Measurements from ENCODE around the gene SASS6. TPM values are rescaled to one million over a fixed set of nuclear protein-coding genes. Genes with fewer than 3 reads are reported as not detected.
"Not testable (repeated sequence)": the region's sequence is repeated elsewhere in the genome, so short reads cannot be mapped to it uniquely, and the experiment has no call there.

SASS6 gene
- polyA plus RNA-seq, 1 of the 3 experiments (the other 2 are of a cell fraction) = 0.48 TPM

DNA sequence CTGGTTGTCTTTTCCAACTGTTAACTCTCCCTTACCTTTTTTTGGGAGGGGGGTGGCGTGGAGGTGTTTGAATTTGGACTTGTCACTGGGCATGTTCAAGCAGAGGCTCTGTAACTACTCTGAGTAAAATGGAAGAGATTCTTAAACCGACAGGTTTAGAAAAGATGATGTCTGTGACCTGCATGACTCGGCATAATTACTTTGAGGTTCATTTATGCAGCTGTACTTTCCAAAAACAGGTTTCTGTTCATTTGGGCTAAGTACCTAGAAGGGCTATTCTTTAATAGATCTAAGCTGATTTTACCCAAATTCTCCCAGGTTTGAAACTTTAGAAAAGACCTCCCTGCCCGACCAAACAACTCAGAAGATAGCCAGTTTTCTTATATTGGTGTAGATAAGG, 82.6 kb downstream of the SASS6 start:
- no peak for DNase-seq
- H3K9ac ChIP-seq = no peak overlapping the region
- no peak for TF ChIP-seq TEAD4 (IDR thresholded peaks at IDR 0.05; ENCODE audit: borderline replicate concordance, insufficient read depth)
- no peak for TF ChIP-seq FOXM1 (IDR thresholded peaks at IDR 0.05; ENCODE audit: low read depth)
- no peak for TF ChIP-seq RAD21 (IDR thresholded peaks at IDR 0.05; ENCODE audit: low read length)
- no peak for TF ChIP-seq YY1 (IDR thresholded peaks at IDR 0.05; ENCODE audit: low read depth)
- TF ChIP-seq, protein P1, sequence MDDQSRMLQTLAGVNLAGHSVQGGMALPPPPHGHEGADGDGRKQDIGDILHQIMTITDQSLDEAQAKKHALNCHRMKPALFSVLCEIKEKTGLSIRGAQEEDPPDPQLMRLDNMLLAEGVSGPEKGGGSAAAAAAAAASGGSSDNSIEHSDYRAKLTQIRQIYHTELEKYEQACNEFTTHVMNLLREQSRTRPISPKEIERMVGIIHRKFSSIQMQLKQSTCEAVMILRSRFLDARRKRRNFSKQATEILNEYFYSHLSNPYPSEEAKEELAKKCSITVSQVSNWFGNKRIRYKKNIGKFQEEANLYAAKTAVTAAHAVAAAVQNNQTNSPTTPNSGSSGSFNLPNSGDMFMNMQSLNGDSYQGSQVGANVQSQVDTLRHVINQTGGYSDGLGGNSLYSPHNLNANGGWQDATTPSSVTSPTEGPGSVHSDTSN (IDR thresholded peaks at IDR 0.05) = no peak
- no peak for TF ChIP-seq FOXJ3 (CRISPR knock-in tag; IDR thresholded peaks at IDR 0.05)
- no peak for TF ChIP-seq ELF1 (IDR thresholded peaks at IDR 0.05)
- no peak for TF ChIP-seq SIN3A (IDR thresholded peaks at IDR 0.05; ENCODE audit: borderline replicate concordance, low read depth, low read length)
- no peak for TF ChIP-seq EZH2phosphoT487 (IDR thresholded peaks at IDR 0.05; ENCODE audit: borderline replicate concordance, low read depth)
- TF ChIP-seq CHD2 (IDR thresholded peaks at IDR 0.05; ENCODE audit: low read length, partially characterized antibody) = no peak
- peaks cover 26% of the 10 kb centered on the region; the same call in 1 of the 2 replicates for H4K20me1 ChIP-seq (ENCODE audit: insufficient read depth)
- peaks cover 2 to 14% of the 10 kb centered on the region in 2 experiments for H3K36me3 ChIP-seq (replicated peaks in 1 of 2; ENCODE audit: control insufficient read depth in 1 of 2, insufficient read depth in 2 of 2, low read length in 1 of 2)
- H3K27me3 ChIP-seq (ENCODE audit: insufficient read depth) = no peaks in the 10 kb centered on the region
- CTCF ChIA-PET = no interaction called here
- H3K27ac ChIP-seq (ENCODE audit: low read depth in 2 of 2, low read length in 1 of 2) = no peak overlapping the region
- peaks cover 6% of the 10 kb centered on the region for H3F3A ChIP-seq (replicated peaks; ENCODE audit: insufficient read depth)
- H3K9me2 ChIP-seq = no peaks in the 10 kb centered on the region
- H3K4me2 ChIP-seq = no peak overlapping the region
- POLR2A ChIA-PET = no interaction called here
- H3K9me3 ChIP-seq = no peaks in the 10 kb centered on the region
- H3K4me1 ChIP-seq (ENCODE audit: control insufficient read depth in 1 of 2, insufficient read depth in 2 of 2, low read depth in 1 of 2, low read length in 1 of 2) = peaks cover 3 to 8% of the 10 kb centered on the region in 2 experiments; a peak in 3 of 4 replicates
- no peak overlapping the region for H2AFZ ChIP-seq (ENCODE audit: low read depth)
- WGBS (ENCODE audit: low lambda C conversion rate) = 93% methylated on average over 4 of the region's 4 CpGs
- no peak overlapping the region for H3K4me3 ChIP-seq (ENCODE audit: low read depth in 2 of 2, low read length in 1 of 2)
- peaks cover 83% of the 10 kb centered on the region for H3K79me2 ChIP-seq (ENCODE audit: insufficient read depth)

DNA sequence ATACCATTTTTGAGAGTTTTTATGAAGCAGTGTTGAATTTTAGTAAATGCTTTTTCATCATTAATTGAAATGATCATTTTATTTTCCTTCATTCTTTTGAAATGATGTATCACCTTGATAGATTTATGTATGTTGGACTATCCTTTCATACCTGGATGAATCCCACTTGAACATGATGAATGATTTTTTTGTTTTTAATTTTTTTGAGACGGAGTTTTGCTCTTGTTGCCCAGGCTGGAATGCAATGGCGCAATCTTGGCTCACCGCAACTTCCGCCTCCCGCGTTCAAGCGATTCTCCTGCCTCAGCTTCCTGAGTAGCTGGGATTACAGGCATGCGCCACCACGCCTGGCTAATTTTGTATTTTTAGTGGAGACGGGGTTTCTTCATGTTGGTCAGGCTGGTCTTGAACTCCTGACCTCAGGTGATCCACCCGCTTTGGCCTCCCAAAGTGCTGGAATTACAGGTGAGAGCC, 85.5 kb downstream of the SASS6 start:
- CTCF ChIA-PET = interaction anchor here (1.6 kb wide), 1 partner anchor 25 kb away, joined by 4 read pairs; no protein-coding TSS in a partner anchor

DNA sequence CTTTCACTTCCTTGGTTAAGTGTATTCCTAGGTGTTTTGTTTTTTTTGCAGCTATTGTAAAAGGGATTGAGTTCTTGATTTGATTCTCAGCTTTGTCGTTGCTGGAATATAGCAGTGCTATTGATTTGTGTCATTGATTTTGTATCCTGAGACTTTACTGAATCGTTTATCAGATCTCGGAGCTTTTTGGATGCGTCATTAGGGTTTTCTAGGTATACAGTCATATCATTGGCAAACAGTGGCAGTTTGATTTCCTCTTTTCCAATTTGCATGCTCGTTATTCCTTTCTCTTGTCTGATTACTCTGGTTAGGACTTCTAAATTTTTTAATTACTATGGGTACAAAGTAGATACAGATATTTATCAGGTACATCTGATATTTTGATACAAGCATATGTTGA, 87.5 kb downstream of the SASS6 start:
- H3K4me3 ChIP-seq (ENCODE audit: low read depth in 2 of 2, low read length in 1 of 2) = no peak overlapping the region
- peaks cover 0 to 8% of the 10 kb centered on the region in 2 experiments for H3K36me3 ChIP-seq (replicated peaks in 1 of 2; ENCODE audit: control insufficient read depth in 1 of 2, insufficient read depth in 2 of 2, low read length in 1 of 2)
- H3K9me2 ChIP-seq = no peaks in the 10 kb centered on the region
- H3K9me3 ChIP-seq = no peaks in the 10 kb centered on the region
- H3K4me1 ChIP-seq (ENCODE audit: control insufficient read depth in 1 of 2, insufficient read depth in 2 of 2, low read depth in 1 of 2, low read length in 1 of 2) = peaks cover 6 to 8% of the 10 kb centered on the region in 2 experiments; a peak in 3 of 4 replicates
- ChIA-PET POLR2A (no interaction called here), CTCF (no interaction called here)
- peaks cover 99% of the 10 kb centered on the region for H3K79me2 ChIP-seq (ENCODE audit: insufficient read depth)
- peaks cover 35% of the 10 kb centered on the region; the same call in 1 of the 2 replicates for H4K20me1 ChIP-seq (ENCODE audit: insufficient read depth)
- H3K27ac ChIP-seq (ENCODE audit: low read depth in 2 of 2, low read length in 1 of 2) = no peak overlapping the region
- DNase-seq = no peak
- no peak overlapping the region for H2AFZ ChIP-seq (ENCODE audit: low read depth)
- no peak overlapping the region for H3K9ac ChIP-seq
- H3K4me2 ChIP-seq = no peak overlapping the region
- H3F3A ChIP-seq (replicated peaks; ENCODE audit: insufficient read depth) = no peaks in the 10 kb centered on the region
- 97% methylated on average over 5 of the region's 5 CpGs for WGBS (ENCODE audit: low lambda C conversion rate)
- H3K27me3 ChIP-seq (ENCODE audit: insufficient read depth) = no peaks in the 10 kb centered on the region
- TF ChIP-seq RFX5 (IDR thresholded peaks at IDR 0.05; ENCODE audit: low read length) (no peak), NRF1 (IDR thresholded peaks at IDR 0.05; ENCODE audit: low read depth, low read length) (no peak), FOSL2 (IDR thresholded peaks at IDR 0.05; ENCODE audit: borderline replicate concordance, low read depth) (no peak), SIN3A (IDR thresholded peaks at IDR 0.05; ENCODE audit: borderline replicate concordance, low read depth, low read length) (no peak), RAD21 (IDR thresholded peaks at IDR 0.05; ENCODE audit: low read length) (no peak), MXI1 (IDR thresholded peaks at IDR 0.05; ENCODE audit: low read depth, low read length) (no peak)
- TF ChIP-seq, protein P2, sequence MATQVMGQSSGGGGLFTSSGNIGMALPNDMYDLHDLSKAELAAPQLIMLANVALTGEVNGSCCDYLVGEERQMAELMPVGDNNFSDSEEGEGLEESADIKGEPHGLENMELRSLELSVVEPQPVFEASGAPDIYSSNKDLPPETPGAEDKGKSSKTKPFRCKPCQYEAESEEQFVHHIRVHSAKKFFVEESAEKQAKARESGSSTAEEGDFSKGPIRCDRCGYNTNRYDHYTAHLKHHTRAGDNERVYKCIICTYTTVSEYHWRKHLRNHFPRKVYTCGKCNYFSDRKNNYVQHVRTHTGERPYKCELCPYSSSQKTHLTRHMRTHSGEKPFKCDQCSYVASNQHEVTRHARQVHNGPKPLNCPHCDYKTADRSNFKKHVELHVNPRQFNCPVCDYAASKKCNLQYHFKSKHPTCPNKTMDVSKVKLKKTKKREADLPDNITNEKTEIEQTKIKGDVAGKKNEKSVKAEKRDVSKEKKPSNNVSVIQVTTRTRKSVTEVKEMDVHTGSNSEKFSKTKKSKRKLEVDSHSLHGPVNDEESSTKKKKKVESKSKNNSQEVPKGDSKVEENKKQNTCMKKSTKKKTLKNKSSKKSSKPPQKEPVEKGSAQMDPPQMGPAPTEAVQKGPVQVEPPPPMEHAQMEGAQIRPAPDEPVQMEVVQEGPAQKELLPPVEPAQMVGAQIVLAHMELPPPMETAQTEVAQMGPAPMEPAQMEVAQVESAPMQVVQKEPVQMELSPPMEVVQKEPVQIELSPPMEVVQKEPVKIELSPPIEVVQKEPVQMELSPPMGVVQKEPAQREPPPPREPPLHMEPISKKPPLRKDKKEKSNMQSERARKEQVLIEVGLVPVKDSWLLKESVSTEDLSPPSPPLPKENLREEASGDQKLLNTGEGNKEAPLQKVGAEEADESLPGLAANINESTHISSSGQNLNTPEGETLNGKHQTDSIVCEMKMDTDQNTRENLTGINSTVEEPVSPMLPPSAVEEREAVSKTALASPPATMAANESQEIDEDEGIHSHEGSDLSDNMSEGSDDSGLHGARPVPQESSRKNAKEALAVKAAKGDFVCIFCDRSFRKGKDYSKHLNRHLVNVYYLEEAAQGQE (IDR thresholded peaks at IDR 0.05; ENCODE audit: low read depth, low read length) = no peak
- TF ChIP-seq, protein P3, sequence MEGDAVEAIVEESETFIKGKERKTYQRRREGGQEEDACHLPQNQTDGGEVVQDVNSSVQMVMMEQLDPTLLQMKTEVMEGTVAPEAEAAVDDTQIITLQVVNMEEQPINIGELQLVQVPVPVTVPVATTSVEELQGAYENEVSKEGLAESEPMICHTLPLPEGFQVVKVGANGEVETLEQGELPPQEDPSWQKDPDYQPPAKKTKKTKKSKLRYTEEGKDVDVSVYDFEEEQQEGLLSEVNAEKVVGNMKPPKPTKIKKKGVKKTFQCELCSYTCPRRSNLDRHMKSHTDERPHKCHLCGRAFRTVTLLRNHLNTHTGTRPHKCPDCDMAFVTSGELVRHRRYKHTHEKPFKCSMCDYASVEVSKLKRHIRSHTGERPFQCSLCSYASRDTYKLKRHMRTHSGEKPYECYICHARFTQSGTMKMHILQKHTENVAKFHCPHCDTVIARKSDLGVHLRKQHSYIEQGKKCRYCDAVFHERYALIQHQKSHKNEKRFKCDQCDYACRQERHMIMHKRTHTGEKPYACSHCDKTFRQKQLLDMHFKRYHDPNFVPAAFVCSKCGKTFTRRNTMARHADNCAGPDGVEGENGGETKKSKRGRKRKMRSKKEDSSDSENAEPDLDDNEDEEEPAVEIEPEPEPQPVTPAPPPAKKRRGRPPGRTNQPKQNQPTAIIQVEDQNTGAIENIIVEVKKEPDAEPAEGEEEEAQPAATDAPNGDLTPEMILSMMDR (IDR thresholded peaks at IDR 0.05) = no peak

More for the DNA sequence above, 85.5 kb downstream of the SASS6 start:
- not testable (repeated sequence) for DNase-seq; H2AFZ ChIP-seq (ENCODE audit: low read depth); H3F3A ChIP-seq (replicated peaks; ENCODE audit: insufficient read depth); H3K9me2 ChIP-seq; H3K27me3 ChIP-seq (ENCODE audit: insufficient read depth); H3K36me3 ChIP-seq (replicated peaks in 1 of 2; ENCODE audit: control insufficient read depth in 1 of 2, insufficient read depth in 2 of 2, low read length in 1 of 2); H3K4me1 ChIP-seq (ENCODE audit: control insufficient read depth in 1 of 2, insufficient read depth in 2 of 2, low read depth in 1 of 2, low read length in 1 of 2); H3K4me2 ChIP-seq; H3K9me3 ChIP-seq; H3K27ac ChIP-seq (ENCODE audit: low read depth in 2 of 2, low read length in 1 of 2); H3K9ac ChIP-seq; H3K4me3 ChIP-seq (ENCODE audit: low read depth in 2 of 2, low read length in 1 of 2)
- H3K79me2 ChIP-seq (ENCODE audit: insufficient read depth) = peaks cover 87% of the 10 kb centered on the region
- POLR2A ChIA-PET = interaction anchor here (0.6 kb wide), 1 partner anchor 78 kb away, joined by 5 read pairs; no protein-coding TSS in a partner anchor
- H4K20me1 ChIP-seq (ENCODE audit: insufficient read depth) = peaks cover 35% of the 10 kb centered on the region; the same call in 1 of the 2 replicates
- WGBS (ENCODE audit: low lambda C conversion rate) = 98% methylated on average over 11 of the region's 11 CpGs
